ENCODE measurements around the gene MRPL58. TPM values are rescaled to one million over a fixed set of nuclear protein-coding genes. Genes with fewer than 3 reads are reported as not detected.

Gene MRPL58
- total RNA-seq, 1 donor from 2014 or later = 50.6 TPM

- Histone ChIP-seq H3K27me3 (ENCODE audit: low read depth) (no peaks in the 10 kb centered on the region), H3K4me3 (peak overlapping the region; percentile 82), H3K36me3 (no peaks in the 10 kb centered on the region), H3K9me3 (replicated peaks) (peaks cover 12% of the 10 kb centered on the region), H3K27ac (replicated peaks) (peak overlapping the region; percentile 91), H3K4me1 (peaks cover 52% of the 10 kb centered on the region)
- DNase-seq = no peak
- intact Hi-C loops (cut with micrococcal nuclease) = no loop called here
- TF ChIP-seq CTCF (IDR thresholded peaks at IDR 0.05; ENCODE audit: borderline replicate concordance) = no peak
These were observed 20.3 kb downstream of the MRPL58 start for GRCh38 chr17:75032720-75033280.

- peak; percentile 90 for DNase-seq
- peaks cover 12% of the 10 kb centered on the region for H3K9me3 ChIP-seq (replicated peaks)
- peak overlapping the region; percentile 82 for H3K4me3 ChIP-seq
- H3K27ac ChIP-seq (replicated peaks) = peak overlapping the region; percentile 91
- intact Hi-C loops (cut with micrococcal nuclease) = no loop called here
- H3K4me1 ChIP-seq = peaks cover 52% of the 10 kb centered on the region
- no peak for TF ChIP-seq CTCF (IDR thresholded peaks at IDR 0.05; ENCODE audit: borderline replicate concordance)
- no peaks in the 10 kb centered on the region for H3K27me3 ChIP-seq (ENCODE audit: low read depth)
- H3K36me3 ChIP-seq = peaks cover 7% of the 10 kb centered on the region
These were observed 21.1 kb downstream of the MRPL58 start for GRCh38 chr17:75033346-75034235.

GRCh38 chr17:75034236-75034908 is 21.9 kb downstream of the MRPL58 start:
- DNase-seq = peak; percentile 83
- Histone ChIP-seq H3K27me3 (ENCODE audit: low read depth) (no peaks in the 10 kb centered on the region), H3K4me1 (peaks cover 52% of the 10 kb centered on the region), H3K4me3 (peak overlapping the region; percentile 82), H3K27ac (replicated peaks) (peak overlapping the region; percentile 91), H3K9me3 (replicated peaks) (peaks cover 12% of the 10 kb centered on the region), H3K36me3 (peaks cover 14% of the 10 kb centered on the region)
- intact Hi-C loops (cut with micrococcal nuclease) = no loop called here
- TF ChIP-seq CTCF (IDR thresholded peaks at IDR 0.05; ENCODE audit: borderline replicate concordance) = no peak

GRCh38 chr17:75036643-75037268 is 24.3 kb downstream of the MRPL58 start:
- intact Hi-C loops (cut with micrococcal nuclease) = no loop called here
- no peak for TF ChIP-seq CTCF (IDR thresholded peaks at IDR 0.05; ENCODE audit: borderline replicate concordance)
- peaks cover 38% of the 10 kb centered on the region for H3K36me3 ChIP-seq
- H3K9me3 ChIP-seq (replicated peaks) = no peaks in the 10 kb centered on the region
- H3K27me3 ChIP-seq (ENCODE audit: low read depth) = no peaks in the 10 kb centered on the region
- H3K4me1 ChIP-seq = peaks cover 52% of the 10 kb centered on the region
- H3K27ac ChIP-seq (replicated peaks) = peak overlapping the region; percentile 91
- DNase-seq = peak; percentile 89
- peak overlapping the region; percentile 82 for H3K4me3 ChIP-seq

GRCh38 chr17:75039238-75039637 is 26.8 kb downstream of the MRPL58 start:
- Histone ChIP-seq H3K36me3 (peaks cover 46% of the 10 kb centered on the region), H3K27me3 (ENCODE audit: low read depth) (no peaks in the 10 kb centered on the region), H3K27ac (replicated peaks) (no peak overlapping the region), H3K9me3 (replicated peaks) (no peaks in the 10 kb centered on the region), H3K4me1 (peaks cover 33% of the 10 kb centered on the region), H3K4me3 (no peak overlapping the region)
- DNase-seq = no peak
- no peak for TF ChIP-seq CTCF (IDR thresholded peaks at IDR 0.05; ENCODE audit: borderline replicate concordance)
- intact Hi-C loops (cut with micrococcal nuclease) = no loop called here

All from left ventricle myocardium inferior (tissue), 1 donor.